HG02970 (cell line): ENCODE measurements around the gene HHATL.

ENCODE experiments used
- ATAC-seq: cut with Tn5 transposase; IDR thresholded peaks from one replicate; pipeline ENCODE4 v1.9.1; 2021; ENCODE audit warnings: mild to moderate bottlenecking, moderate library complexity, moderate number of reproducible peaks; ENCODE audit not compliant: unreplicated experiment, low FRiP score

HHATL gene

DNA sequence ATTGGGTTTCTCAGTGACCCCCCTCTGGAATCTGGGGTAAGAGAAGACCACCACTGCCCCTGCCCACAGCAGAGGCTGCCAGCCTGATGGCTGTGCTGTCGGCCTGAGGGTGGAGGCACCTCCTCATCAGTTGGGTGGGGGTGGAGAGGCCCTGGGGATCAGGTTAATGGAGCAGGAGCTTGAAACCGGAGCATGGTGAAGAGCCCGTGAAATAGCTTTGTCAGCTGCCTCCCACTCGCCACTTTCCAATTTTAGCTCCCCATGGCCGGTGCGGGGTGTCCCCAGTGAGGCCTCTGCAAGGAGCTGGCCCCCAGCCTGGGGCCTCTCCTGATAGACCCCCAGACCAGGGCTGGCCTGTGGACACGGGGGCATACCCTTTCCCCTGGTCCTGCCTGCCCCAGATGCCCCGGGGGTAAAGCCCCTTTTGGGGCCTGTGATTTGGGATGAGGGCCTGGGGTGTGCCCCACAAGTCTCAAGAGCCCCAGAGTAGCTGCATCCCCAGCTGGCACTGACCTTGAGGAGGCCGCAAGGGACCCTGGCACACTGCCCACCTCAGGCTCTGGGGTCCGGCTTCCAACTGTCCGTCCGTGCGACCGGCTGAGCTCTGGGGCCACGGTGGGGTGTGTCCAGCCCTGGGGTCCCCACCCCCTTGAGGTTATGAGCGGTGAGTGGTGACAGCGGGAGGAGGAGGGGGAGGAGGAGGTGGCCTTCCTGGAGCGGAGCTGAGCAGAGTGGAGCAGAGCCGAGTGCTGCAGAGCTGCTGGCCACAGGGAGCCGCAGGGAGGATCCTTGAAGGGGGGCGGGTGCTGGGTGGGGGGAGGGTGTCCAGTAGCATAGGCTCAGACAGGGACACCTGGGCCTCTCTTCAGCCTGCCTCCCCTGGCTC lies at the start of gene HHATL:
TSS of gene HHATL (minus strand) at position 733 of the 886 bp plus-strand sequence. CDS start 1,972 bp downstream, outside the sequence.
- ATAC-seq: no peak

- ATAC-seq: no peak
These were observed 49.0 kb upstream of the HHATL start for GRCh38 chr3:42751609-42752008.

GRCh38 chr3:42750834-42751233 lies 48.2 kb upstream of the HHATL start:
- ATAC-seq: no peak

DNA sequence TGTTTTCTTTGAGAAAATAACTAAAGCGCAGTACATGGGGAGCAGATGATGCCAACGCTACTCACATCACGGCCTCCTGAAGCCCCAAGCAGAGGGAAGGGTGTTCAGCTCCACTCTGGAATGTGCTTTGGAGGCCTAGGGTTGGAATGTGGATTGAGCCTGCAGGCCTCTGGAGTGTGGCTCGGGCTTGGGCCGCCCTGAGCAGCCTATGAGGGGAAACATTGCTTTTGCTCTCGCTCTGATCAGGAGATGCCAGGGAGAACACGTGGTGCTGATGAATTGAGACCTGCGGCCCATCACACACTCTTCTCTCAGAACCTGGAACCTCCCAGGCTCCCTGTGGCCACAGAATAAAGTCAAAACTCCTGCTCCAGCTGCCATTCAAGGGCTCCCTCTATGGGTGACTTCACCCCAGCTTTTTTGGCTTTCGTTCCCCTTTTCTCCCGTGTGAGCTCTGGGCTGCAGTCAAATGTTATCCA lies 47.2 kb upstream of the HHATL start:
- ATAC-seq: no peak

DNA sequence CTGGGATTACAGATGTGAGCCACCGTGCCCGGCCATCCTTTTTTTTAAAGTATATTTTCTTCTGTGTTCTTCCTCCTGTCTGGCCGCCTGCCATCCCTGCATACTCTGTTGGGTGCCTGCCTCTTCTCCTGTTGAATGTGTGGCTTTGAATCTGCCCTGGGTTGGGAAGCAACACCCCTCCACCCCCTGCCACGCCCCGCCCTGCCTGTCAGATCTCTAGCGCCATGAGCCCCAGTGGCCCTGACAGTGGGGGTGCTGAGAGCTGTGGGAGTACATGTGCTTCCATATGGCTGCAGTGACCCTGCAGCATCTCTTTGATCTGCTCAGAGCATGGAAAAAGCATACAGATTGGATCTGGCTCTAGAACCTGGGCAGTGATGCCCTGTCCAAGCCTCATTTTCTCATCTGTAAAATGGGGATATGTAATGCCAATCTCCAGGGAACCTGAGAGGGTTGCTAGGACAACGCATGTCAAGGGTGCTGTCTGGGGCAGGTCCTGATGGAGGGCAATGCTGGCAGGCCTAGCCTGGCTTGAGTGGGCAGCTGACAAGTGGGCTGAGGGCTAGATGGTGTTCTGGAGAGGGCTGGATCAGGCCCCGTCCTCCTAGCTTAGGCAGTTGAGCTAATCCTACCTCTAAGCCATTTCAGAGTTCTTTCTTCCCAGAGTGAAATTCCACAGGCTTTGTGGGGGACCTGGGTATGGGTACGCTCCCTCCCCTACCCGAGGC lies 46.6 kb upstream of the HHATL start:
- ATAC-seq: no peak

DNA sequence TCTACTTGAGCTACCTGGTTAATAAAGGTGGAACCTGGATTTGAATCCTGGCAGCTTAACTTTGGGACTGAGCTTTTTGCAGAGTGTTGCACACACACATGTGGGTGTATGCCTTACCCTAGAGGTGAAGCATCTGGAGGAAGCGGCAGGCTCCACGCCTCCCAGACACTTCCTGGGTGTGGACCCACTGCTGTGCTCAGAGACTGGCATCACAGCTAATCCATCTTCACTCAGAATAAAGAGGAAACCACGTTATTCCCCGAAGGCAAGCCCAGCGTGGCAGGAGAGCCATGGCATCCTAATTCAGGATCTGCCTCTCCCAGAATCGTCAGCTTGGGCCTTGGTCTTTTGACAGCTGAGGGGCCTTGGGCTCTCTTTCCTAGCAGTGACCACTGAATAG lies 45.0 kb upstream of the HHATL start:
- no peak for ATAC-seq

- no peak for ATAC-seq
These were observed 44.2 kb upstream of the HHATL start for GRCh38 chr3:42746455-42747450.

DNA sequence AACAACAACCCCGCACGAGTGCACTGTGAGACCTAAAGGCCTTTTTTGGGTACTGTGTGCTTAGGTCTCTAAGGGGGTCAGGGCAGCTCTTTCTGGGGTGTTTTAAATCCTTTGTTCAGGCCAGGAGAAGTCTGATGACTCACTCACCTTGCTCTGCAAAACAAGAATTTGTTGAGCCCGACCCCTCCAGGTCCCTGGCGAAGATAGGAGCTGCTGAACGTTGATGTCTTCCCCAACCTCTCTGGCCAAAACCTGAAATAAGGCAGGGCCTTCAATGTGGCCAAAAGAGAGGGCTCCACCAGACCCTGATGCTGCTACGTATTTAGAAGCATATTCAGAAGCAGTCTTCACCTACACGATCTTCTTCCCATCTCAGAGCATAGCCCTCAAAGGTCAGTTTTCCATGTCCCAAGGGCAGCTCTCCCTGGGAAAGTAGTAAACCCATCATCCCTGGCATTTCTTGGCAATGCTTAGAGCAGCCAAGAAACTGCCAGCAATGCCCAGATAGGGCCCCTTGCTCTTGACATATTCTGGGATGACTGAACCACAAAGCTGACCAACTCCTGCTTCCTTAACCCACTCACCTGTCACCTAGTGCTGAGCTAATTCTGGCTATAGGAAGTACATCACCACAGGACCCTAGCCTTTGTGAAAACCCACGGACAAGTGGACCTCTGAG lies 43.3 kb upstream of the HHATL start:
- no peak for ATAC-seq

- ATAC-seq: no peak
These were observed 42.7 kb upstream of the HHATL start for GRCh38 chr3:42745291-42745745.

- no peak for ATAC-seq
These were observed 40.8 kb upstream of the HHATL start for GRCh38 chr3:42743204-42743995.

- ATAC-seq: no peak
These were observed 40.1 kb upstream of the HHATL start for GRCh38 chr3:42742688-42743087.

GRCh38 chr3:42742259-42742658 lies 39.7 kb upstream of the HHATL start:
- no peak for ATAC-seq

DNA sequence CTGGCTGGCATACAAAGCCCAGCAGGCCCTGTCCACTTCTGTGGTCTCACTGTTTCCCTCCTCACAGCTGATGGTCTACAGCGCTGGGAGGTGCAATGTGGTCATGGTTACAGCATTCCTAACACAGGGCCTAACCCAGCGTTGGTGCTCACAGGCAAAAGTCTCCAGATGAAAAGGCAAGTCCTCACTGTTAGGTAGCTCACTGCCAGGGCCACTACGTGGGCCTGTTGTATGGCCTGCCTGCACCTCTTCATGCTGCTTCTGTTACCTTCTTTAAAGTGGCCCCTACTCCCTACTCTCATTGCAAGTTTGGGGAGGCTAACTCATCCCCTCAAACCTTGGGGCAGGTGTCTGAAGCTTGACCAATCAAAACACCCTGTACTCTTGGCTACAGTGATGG lies 39.2 kb upstream of the HHATL start:
- no peak for ATAC-seq

DNA sequence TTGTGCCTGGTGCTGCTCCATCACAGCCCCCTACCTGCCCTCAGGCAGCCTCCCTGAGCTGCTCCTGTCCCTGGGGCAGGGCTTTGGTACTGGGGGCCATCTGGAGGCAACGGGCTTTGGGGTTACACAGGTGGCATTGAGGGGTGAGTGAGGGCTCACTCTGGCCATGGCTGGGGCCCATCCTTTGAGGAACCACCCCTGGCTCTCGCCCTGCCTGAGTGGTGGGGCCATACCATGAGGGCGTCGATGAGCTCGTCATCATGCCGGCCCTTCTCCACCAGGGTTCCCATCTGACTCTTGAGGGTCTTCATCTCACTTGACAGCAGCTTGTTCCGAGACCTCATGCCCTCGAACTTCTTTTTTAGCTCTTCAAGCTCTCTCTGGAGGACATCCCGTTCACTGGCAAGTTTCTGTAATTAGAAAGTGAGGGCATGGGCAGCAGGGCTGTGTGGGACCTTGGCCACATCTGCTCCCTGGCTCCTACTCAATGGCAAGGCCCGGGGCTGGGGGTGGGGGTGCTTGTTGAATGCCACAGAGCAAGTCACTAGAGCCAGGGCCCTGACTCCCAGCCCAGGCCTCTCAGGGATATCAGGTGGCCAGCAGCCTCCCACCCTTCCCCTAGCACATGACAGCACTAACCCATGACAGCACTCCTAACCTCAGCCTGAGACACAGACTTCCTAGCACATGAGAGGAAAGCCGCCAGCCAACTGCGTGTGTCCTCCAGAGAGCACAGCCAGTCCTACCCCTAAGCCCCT lies 37.0 kb upstream of the HHATL start:
- ATAC-seq: no peak

- ATAC-seq: no peak
These were observed 33.9 kb upstream of the HHATL start for GRCh38 chr3:42736531-42736930.

DNA sequence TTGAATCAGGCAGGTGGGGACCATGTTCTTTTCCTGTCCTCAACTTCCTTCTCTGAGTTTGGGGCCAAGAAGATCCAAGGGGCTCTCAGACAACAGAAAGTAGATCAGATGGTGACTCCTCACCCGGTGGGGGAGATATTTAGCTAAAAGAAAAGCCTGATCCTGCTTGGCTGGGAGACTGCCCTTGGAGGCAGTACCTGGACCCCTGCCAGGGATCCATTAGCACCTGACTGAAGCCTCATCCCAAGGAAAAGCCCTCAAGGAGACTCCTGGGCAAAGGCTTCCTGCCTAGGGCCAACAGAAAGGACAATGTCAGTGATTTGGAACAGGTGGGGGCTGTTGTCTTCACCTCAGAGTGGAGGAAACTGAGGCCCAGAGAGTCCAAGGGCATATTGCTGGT lies 33.5 kb upstream of the HHATL start:
- ATAC-seq: no peak

GRCh38 chr3:42735615-42736014 lies 33.0 kb upstream of the HHATL start:
- ATAC-seq: no peak

DNA sequence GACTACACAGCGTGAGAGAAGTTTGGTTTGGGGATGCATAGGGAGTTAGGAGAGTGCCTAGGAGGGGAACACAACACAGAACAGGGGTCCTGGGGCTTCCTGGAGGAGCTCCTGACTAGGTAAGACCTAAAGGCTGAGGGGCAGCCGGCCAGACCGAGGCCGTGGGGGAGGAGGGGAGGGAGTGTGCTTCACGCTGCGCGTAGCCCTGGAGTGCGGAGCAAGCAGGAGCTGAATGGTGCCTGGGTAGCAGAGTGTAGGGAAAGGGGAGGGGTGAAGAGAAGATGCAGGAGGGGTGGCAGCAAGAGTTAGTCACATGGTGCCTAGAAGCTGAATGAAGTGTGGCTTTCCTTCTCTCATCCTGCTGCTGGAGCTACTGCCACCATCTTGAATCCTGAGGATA lies 32.4 kb upstream of the HHATL start:
- no peak for ATAC-seq
